DND-41 (cell line): Measurements from ENCODE around the gene FOSB.

Source experiments
- ATAC-seq: fragments of 200-7000 bp; cut with Tn5 transposase; 3 replicates; pipeline ENCODE4 v1.9.1; 2021; ENCODE audit warnings: low read depth; ENCODE audit not compliant: insufficient read depth
- DNase-seq: peaks from one replicate; pipeline ENCODE4 v3.0.0-alpha.2; 2020
- H2AFZ ChIP-seq: 2 replicates; pipeline ENCODE4 v1.6.0; 2012; ENCODE audit warnings: low read depth, low read length
- H3K27ac ChIP-seq: 2 replicates; pipeline ENCODE4 v1.5.1; 2012; ENCODE audit warnings: low read length, inconsistent platforms
- H3K27me3 ChIP-seq: fragments of 200-600 bp; sonication (generic); 2 replicates; pipeline ENCODE4 v1.6.0; 2012; ENCODE audit warnings: low read length, mild to moderate bottlenecking, inconsistent platforms; ENCODE audit not compliant: insufficient read depth, poor library complexity
- H3K36me3 ChIP-seq: 2 replicates; pipeline ENCODE4 v1.5.1; 2012; ENCODE audit warnings: low read length, inconsistent platforms; ENCODE audit not compliant: insufficient read depth
- H3K4me1 ChIP-seq: 2 replicates; pipeline ENCODE4 v1.5.1; 2012; ENCODE audit warnings: mild to moderate bottlenecking, low read length; ENCODE audit not compliant: insufficient read depth
- H3K4me2 ChIP-seq: 2 replicates; pipeline ENCODE4 v1.6.0; 2012; ENCODE audit warnings: mild to moderate bottlenecking, moderate library complexity, low read length, inconsistent platforms; ENCODE audit not compliant: insufficient read depth
- H3K4me3 ChIP-seq, 2 experiments: fragments of 200-600 bp in 1 of 2; shearing (Covaris generic) in 1 of 2; 2 replicates each; pipeline ENCODE4 v1.5.1; 2012 to 2016; ENCODE audit warnings: inconsistent platforms in 2 of 2, low read length in 2 of 2, mild to moderate bottlenecking in 2 of 2, low read depth in 1 of 2, moderate library complexity in 1 of 2
- H3K79me2 ChIP-seq: 2 replicates; pipeline ENCODE4 v1.6.0; 2012; ENCODE audit warnings: low read length, inconsistent platforms; ENCODE audit not compliant: insufficient read depth
- H3K9ac ChIP-seq: 2 replicates; pipeline ENCODE4 v1.6.0; 2012; ENCODE audit warnings: low read depth, mild to moderate bottlenecking, inconsistent platforms, low read length, moderate library complexity
- H3K9me3 ChIP-seq: 2 replicates; pipeline ENCODE4 v1.5.1; 2012; ENCODE audit warnings: low read length, moderate library complexity, mild to moderate bottlenecking, inconsistent platforms; ENCODE audit not compliant: insufficient read depth, severe bottlenecking
- H4K20me1 ChIP-seq: 2 replicates; pipeline ENCODE4 v1.6.0; 2012; ENCODE audit warnings: low read length; ENCODE audit not compliant: insufficient read depth
- CTCF ChIP-seq: IDR thresholded peaks from 2 replicates; pipeline ENCODE4 v1.5.1; 2012; ENCODE audit warnings: borderline replicate concordance, low read length, moderate library complexity, mild to moderate bottlenecking; ENCODE audit not compliant: poor library complexity, severe bottlenecking; ENCODE audit errors: extremely low read depth
- EZH2 ChIP-seq: IDR thresholded peaks from 3 replicates; pipeline ENCODE4 v1.6.1; 2012; ENCODE audit warnings: borderline replicate concordance, low read depth, mild to moderate bottlenecking, moderate library complexity, low read length, inconsistent platforms; ENCODE audit not compliant: severe bottlenecking

FOSB gene

GRCh38 chr19:45420356-45420755, 47.4 kb upstream of the FOSB start:
- H3K4me1 ChIP-seq: peaks cover 40% of the 10 kb centered on the region
- peaks cover 11% of the 10 kb centered on the region for H3K79me2 ChIP-seq
- peaks cover 3% of the 10 kb centered on the region; the same call in 1 of the 2 replicates for H4K20me1 ChIP-seq
- H2AFZ ChIP-seq: no peak overlapping the region
- no peak overlapping the region for H3K27ac ChIP-seq
- H3K4me2 ChIP-seq: no peak overlapping the region
- peaks cover 27% of the 10 kb centered on the region for H3K36me3 ChIP-seq
- no peak overlapping the region for H3K9ac ChIP-seq
- no peak overlapping the region for H3K4me3 ChIP-seq
- DNase-seq (no peak), ATAC-seq (no peak)
- TF ChIP-seq EZH2: no peak
- TF ChIP-seq CTCF: no peak
- no peaks in the 10 kb centered on the region for H3K9me3 ChIP-seq
- no peaks in the 10 kb centered on the region for H3K27me3 ChIP-seq

GRCh38 chr19:45420871-45421270, 46.9 kb upstream of the FOSB start:
- no peak overlapping the region for H3K4me2 ChIP-seq
- H3K4me1 ChIP-seq: peaks cover 40% of the 10 kb centered on the region
- H3K9me3 ChIP-seq: no peaks in the 10 kb centered on the region
- H4K20me1 ChIP-seq: peaks cover 3% of the 10 kb centered on the region; the same call in 1 of the 2 replicates
- no peak overlapping the region for H3K9ac ChIP-seq
- no peak for DNase-seq
- no peaks in the 10 kb centered on the region for H3K27me3 ChIP-seq
- no peak overlapping the region for H2AFZ ChIP-seq
- peaks cover 27% of the 10 kb centered on the region for H3K36me3 ChIP-seq
- ATAC-seq: no peak
- H3K79me2 ChIP-seq: peaks cover 11% of the 10 kb centered on the region
- no peak overlapping the region for H3K4me3 ChIP-seq
- H3K27ac ChIP-seq: no peak overlapping the region
- no peak for TF ChIP-seq CTCF
- TF ChIP-seq EZH2: no peak

GRCh38 chr19:45421947-45422498, 45.8 kb upstream of the FOSB start:
- Histone ChIP-seq H3K4me1 (peaks cover 40% of the 10 kb centered on the region), H3K27ac (no peak overlapping the region), H2AFZ (no peak overlapping the region), H3K27me3 (no peaks in the 10 kb centered on the region), H3K4me2 (peak overlapping the region; percentile 34; the same call in 1 of the 2 replicates), H4K20me1 (peaks cover 3% of the 10 kb centered on the region; the same call in 1 of the 2 replicates), H3K79me2 (peaks cover 11% of the 10 kb centered on the region), H3K9me3 (no peaks in the 10 kb centered on the region), H3K9ac (no peak overlapping the region), H3K36me3 (peaks cover 26% of the 10 kb centered on the region), H3K4me3 (no peak overlapping the region)
- no peak for TF ChIP-seq CTCF
- no peak for TF ChIP-seq EZH2
- ATAC-seq (no peak), DNase-seq (no peak)
